ENCODE results near the gene AARS2. TPM values are rescaled to one million over a fixed set of nuclear protein-coding genes. Genes with fewer than 3 reads are reported as not detected.

Gene AARS2
- total RNA-seq, 1 experiment from 2014 or later: 11.6 TPM

DNA sequence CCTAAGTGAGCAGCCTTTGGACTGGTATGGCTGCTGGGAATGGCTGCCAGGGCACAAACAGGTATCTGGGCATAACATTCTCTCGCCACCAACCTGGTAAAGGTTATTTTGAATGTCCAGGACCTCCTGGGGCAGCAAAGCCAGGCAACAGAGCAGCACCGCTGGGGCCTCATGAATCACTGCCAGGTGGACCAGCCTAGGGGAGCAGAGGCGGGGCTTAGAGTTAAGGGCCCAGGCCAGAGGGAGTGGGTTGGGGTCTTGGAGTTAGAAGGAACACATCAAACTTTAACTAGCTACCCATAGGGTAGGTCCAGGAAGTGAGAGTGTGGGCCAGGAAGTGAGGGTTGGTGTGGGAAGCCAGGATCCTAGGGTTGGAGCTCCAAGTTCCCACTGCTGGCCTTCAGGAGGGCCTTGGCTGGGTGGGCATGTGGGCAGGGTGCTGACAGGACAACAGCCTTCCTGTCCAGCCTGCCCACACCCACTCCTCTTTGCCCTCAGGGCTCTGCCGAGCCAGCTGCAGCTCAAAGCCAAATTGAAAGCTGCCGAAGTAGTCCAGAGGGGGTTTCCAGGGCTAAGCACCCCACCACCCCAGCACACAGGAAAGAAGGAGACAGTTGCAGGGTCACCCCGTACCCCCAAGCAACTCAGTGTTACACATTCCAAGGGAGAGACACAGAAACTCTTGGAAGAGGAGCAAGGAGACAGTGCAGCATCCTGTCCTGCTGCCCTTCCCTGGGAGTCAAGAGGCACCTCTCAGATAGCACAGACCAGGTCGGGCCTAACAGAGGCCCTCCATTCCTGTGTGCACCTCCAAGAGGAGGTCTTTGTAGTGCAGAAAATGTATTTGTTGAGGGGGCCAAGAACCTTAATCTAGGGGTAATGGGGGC, 50.4 kb downstream of the AARS2 start:
- Histone ChIP-seq H3K4me1 (replicated peaks; ENCODE audit: insufficient read depth) (peaks cover 21% of the 10 kb centered on the region), H3K27me3 (ENCODE audit: insufficient read depth, low read depth) (no peaks in the 10 kb centered on the region), H4K20me1 (ENCODE audit: insufficient read depth) (no peaks in the 10 kb centered on the region; the same call in 1 of the 2 replicates), H3K27ac (no peak overlapping the region), H3K36me3 (ENCODE audit: low read depth) (no peaks in the 10 kb centered on the region), H2AFZ (no peak overlapping the region), H3K4me3 (no peak overlapping the region), H3K4me2 (peak overlapping the region; percentile 100), H3K9me3 (ENCODE audit: insufficient read depth, low read depth) (no peaks in the 10 kb centered on the region), H3K9me2 (ENCODE audit: insufficient read depth) (no peaks in the 10 kb centered on the region), H3K79me2 (ENCODE audit: low read depth) (peaks cover 26% of the 10 kb centered on the region), H3F3A (ENCODE audit: insufficient read depth, low read depth) (peaks cover 14% of the 10 kb centered on the region; the same call in 1 of the 2 replicates)
- intact Hi-C loops (cut with micrococcal nuclease; ENCODE audit: unreplicated experiment): no loop called here
- no peak for DNase-seq
- TF ChIP-seq EZH2 (IDR thresholded peaks at IDR 0.05; ENCODE audit: low read depth) (no peak), CTCF (conservative IDR thresholded peaks at IDR 0.05) (no peak)
- ChIA-PET POLR2A (ENCODE audit: unreplicated experiment) (no interaction called here), CTCF (interaction anchor here (0.7 kb wide), 1 partner anchor 548 kb away, joined by 4 read pairs; no protein-coding TSS in a partner anchor)
- no TSS peak for BruUV-seq (replicated peaks)

DNA sequence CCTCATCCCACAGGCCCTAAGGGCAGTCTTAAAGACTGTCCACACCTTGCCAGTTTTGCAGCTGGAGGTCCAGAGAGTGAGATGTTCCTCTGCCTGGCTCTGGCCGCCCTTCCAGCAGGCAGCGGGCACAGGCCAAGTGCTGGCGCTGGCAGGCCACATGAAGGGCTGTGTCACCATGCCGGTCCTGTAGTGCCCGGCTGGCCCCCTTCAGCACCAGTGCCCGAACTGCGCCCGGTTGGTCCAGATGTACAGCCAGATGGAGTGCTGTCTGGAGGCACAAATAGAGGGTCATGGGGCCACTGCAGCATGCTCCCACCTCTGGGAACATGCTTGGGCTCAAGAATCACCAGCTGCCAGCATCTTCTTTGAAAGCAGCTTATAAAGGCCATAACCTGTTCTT, 51.6 kb downstream of the AARS2 start:
- H3F3A ChIP-seq (ENCODE audit: insufficient read depth, low read depth): peaks cover 17% of the 10 kb centered on the region; the same call in 1 of the 2 replicates
- H3K36me3 ChIP-seq (ENCODE audit: low read depth): no peaks in the 10 kb centered on the region
- no TSS peak for BruUV-seq (replicated peaks)
- peaks cover 21% of the 10 kb centered on the region for H3K4me1 ChIP-seq (replicated peaks; ENCODE audit: insufficient read depth)
- no peak overlapping the region for H3K4me3 ChIP-seq
- no peak overlapping the region for H3K4me2 ChIP-seq
- H2AFZ ChIP-seq: no peak overlapping the region
- TF ChIP-seq EZH2 (IDR thresholded peaks at IDR 0.05; ENCODE audit: low read depth) (no peak), CTCF (conservative IDR thresholded peaks at IDR 0.05) (no peak)
- no peaks in the 10 kb centered on the region for H3K9me2 ChIP-seq (ENCODE audit: insufficient read depth)
- peak in 1 of 2 experiments; percentile 30 for DNase-seq
- H3K79me2 ChIP-seq (ENCODE audit: low read depth): peaks cover 32% of the 10 kb centered on the region
- ChIA-PET CTCF (interaction anchor here (0.5 kb wide), 1 partner anchor 17 kb away, joined by 4 read pairs; no protein-coding TSS in a partner anchor), POLR2A (ENCODE audit: unreplicated experiment) (no interaction called here)
- no peaks in the 10 kb centered on the region for H3K27me3 ChIP-seq (ENCODE audit: insufficient read depth, low read depth)
- no peak overlapping the region for H3K27ac ChIP-seq
- intact Hi-C loops (cut with micrococcal nuclease; ENCODE audit: unreplicated experiment): no loop called here
- peaks cover under 1% of the 10 kb centered on the region for H4K20me1 ChIP-seq (ENCODE audit: insufficient read depth)
- H3K9me3 ChIP-seq (ENCODE audit: insufficient read depth, low read depth): no peaks in the 10 kb centered on the region

GRCh38 chr6:44260451-44261297, 52.5 kb downstream of the AARS2 start:
- H4K20me1 ChIP-seq (ENCODE audit: insufficient read depth): peaks cover 10% of the 10 kb centered on the region
- H3K4me1 ChIP-seq (replicated peaks; ENCODE audit: insufficient read depth): peaks cover 28% of the 10 kb centered on the region
- no peak overlapping the region for H3K27ac ChIP-seq
- H3F3A ChIP-seq (ENCODE audit: insufficient read depth, low read depth): peaks cover 21% of the 10 kb centered on the region
- H2AFZ ChIP-seq: no peak overlapping the region
- intact Hi-C loops (cut with micrococcal nuclease; ENCODE audit: unreplicated experiment): no loop called here
- ChIA-PET POLR2A (ENCODE audit: unreplicated experiment) (no interaction called here), CTCF (no interaction called here)
- no peak overlapping the region for H3K4me3 ChIP-seq
- TF ChIP-seq EZH2 (IDR thresholded peaks at IDR 0.05; ENCODE audit: low read depth): no peak
- TF ChIP-seq CTCF (conservative IDR thresholded peaks at IDR 0.05): no peak
- DNase-seq: no peak
- H3K4me2 ChIP-seq: no peak overlapping the region
- BruUV-seq (replicated peaks): no TSS peak
- no peaks in the 10 kb centered on the region for H3K9me2 ChIP-seq (ENCODE audit: insufficient read depth)
- H3K27me3 ChIP-seq (ENCODE audit: insufficient read depth, low read depth): no peaks in the 10 kb centered on the region
- peaks cover 41% of the 10 kb centered on the region for H3K79me2 ChIP-seq (ENCODE audit: low read depth)
- H3K36me3 ChIP-seq (ENCODE audit: low read depth): no peaks in the 10 kb centered on the region
- no peaks in the 10 kb centered on the region for H3K9me3 ChIP-seq (ENCODE audit: insufficient read depth, low read depth)
